Sigmoid colon (tissue), 3 donors: ENCODE measurements around the gene RCAN1.

Experiments used
- POLR2A ChIP-seq, 2 donors: fragments of 450-650 bp; IDR thresholded peaks; one replicate each; pipeline ENCODE4 v1.6.1; 2016; ENCODE audit warnings: antibody characterized with exemption in 2 of 2, mild to moderate bottlenecking in 2 of 2, moderate library complexity in 2 of 2
- TF ChIP-seq, protein P1 (sequence below), 4 experiments: fragments of 450-650 bp in 3 of 4; fragments of 200-600 bp in 1 of 4; IDR thresholded peaks; one replicate each; pipeline ENCODE4 v1.5.1; 2016 to 2019; ENCODE audit warnings: antibody characterized with exemption in 4 of 4, mild to moderate bottlenecking in 3 of 4, moderate library complexity in 2 of 4

DNA sequence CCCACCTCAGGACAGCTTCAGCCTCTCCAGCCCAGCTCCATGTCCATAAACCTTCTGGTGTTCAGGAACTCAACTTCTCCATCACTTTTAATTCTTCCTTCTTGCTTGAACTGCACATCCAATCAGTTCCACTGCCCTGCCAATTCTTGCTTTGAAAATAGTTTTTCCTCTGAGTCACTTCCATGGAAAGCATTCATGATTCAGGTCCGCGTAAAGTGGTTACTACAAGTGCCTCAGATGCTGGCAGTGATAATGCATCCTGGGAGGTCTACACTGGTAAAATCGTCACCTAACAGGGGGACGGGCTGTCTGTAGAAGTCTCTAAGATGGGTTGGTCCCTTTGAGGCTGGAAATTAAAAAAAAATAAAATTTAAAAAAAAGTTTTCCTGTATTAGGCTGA lies 25.9 kb upstream of the RCAN1 start:
- TF ChIP-seq, protein P1, sequence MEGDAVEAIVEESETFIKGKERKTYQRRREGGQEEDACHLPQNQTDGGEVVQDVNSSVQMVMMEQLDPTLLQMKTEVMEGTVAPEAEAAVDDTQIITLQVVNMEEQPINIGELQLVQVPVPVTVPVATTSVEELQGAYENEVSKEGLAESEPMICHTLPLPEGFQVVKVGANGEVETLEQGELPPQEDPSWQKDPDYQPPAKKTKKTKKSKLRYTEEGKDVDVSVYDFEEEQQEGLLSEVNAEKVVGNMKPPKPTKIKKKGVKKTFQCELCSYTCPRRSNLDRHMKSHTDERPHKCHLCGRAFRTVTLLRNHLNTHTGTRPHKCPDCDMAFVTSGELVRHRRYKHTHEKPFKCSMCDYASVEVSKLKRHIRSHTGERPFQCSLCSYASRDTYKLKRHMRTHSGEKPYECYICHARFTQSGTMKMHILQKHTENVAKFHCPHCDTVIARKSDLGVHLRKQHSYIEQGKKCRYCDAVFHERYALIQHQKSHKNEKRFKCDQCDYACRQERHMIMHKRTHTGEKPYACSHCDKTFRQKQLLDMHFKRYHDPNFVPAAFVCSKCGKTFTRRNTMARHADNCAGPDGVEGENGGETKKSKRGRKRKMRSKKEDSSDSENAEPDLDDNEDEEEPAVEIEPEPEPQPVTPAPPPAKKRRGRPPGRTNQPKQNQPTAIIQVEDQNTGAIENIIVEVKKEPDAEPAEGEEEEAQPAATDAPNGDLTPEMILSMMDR (IDR thresholded peaks at IDR 0.05): no peak
- no peak for TF ChIP-seq POLR2A (IDR thresholded peaks at IDR 0.05)
